ENCODE results near the gene PIGQ.

Gene PIGQ

DNA sequence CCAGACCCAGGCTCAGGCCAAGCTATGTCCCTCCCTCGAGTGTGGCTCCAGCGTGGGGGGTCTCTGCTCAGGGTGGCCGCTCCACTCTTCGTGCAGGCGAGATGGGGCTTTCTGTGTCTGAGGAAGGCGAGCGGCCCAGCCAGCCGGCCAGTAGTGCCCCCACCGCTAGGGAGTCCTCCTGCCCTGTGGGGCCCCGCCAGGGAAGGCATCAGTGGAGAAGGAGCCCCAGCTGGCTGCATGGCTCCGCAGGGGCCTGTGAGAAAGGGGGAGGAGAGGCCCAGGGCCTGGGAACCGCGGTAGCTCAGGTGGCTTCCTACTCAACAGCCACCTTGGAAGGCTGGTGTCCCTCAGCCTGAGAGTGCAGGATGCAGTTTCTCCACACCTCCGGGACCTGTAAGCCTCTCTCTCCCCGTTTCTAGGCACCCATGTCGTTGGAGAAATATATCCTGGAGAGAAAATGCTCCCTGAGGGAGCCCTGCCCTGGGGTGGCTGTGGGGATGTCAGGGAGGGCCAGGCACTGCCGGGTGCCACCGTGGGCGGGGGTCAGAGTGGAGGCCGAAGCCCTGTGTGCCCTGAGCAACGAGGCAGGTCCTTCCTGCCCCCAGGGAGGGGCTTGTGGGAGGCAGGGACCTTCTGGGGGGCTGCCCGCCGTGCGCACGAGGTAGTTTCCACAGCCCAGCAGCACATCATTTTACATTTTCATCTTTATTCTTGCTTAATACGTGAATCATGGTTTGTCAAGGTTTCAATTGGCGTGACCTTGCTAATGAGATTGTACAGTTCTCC lies 3.3 kb downstream of the PIGQ start:
- DNase-seq: no peak

DNA sequence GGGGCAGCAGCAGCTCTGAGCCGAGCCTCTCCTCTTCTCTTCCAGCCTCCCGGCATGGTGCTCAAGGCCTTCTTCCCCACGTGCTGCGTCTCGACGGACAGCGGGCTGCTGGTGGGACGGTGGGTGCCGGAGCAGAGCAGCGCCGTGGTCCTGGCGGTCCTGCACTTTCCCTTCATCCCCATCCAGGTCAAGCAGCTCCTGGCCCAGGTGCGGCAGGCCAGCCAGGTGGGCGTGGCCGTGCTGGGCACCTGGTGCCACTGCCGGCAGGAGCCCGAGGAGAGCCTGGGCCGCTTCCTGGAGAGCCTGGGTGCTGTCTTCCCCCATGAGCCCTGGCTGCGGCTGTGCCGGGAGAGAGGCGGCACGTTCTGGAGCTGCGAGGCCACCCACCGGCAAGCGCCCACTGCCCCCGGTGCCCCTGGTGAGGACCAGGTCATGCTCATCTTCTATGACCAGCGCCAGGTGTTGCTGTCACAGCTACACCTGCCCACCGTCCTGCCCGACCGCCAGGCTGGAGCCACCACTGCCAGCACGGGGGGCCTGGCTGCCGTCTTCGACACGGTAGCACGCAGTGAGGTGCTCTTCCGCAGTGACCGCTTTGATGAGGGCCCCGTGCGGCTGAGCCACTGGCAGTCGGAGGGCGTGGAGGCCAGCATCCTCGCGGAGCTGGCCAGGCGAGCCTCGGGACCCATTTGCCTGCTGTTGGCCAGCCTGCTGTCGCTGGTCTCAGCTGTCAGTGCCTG lies 4.4 kb downstream of the PIGQ start:
- DNase-seq: no peak

DNA sequence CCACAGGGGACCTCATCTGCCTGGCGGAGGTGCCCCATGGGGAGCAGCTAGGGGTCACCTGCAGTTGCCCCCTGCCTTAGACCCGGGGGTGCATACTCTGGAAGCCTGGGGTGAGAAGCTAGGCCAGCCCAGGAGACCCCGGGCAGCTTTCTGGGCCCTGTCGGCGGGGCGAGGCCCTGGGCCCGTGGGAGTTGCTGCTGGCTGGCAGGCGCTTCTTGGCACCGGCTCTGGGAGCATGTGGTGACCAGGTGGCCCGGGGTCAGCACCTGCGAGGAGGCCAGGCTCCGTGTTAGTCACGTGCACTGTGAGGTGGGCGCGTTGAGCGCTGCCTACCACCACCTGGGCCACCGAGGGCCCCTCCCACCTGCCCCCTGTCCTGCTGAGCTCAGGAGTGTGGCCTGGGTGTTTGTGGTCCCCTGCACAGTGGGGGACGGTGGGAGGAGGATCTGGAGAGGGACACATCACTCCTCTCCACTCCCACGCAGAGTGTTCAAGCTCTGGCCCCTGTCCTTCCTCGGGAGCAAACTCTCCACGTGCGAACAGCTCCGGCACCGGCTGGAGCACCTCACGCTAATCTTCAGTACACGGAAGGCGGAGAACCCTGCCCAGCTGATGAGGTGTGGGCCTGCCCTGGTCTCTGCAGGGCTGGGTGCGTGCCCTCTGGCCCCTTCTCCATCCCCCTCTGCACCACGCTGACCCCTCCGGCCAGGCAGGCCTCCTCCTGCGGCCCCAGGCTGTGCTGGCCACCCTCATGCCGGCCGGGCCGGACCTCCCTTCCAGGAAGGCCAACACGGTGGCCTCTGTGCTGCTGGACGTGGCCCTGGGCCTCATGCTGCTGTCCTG lies 5.8 kb downstream of the PIGQ start:
- DNase-seq: no peak

DNA sequence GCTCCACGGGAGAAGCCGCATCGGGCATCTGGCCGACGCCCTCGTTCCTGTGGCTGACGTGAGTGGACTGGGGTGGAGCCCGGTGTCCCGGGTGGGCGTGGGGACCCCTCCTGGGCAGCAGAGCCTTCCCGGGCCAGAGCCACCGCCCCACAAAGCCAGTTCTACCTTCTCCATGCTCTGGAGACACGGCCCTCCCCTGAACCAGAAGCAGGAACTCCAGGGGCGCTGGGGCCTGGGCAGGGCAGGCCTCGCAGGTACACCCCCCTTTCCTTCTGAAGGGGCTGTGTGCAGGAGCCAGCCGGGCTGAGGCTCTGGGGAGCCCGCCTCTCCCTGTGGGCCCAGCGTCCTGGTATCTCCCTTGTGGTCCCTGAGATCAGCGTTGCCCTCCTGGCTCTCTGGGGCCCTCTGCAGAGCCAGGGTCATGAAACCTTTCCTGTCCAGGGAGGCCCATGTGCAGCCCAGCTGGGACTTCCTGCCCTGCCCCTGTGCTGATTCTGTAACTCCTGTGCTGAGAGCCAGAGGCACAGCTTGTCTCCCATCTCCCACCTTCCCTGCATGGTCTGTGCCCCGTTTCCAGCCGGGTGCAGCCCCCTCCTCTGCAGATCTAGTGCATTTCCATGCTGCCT lies 6.5 kb downstream of the PIGQ start:
- DNase-seq: no peak

DNA sequence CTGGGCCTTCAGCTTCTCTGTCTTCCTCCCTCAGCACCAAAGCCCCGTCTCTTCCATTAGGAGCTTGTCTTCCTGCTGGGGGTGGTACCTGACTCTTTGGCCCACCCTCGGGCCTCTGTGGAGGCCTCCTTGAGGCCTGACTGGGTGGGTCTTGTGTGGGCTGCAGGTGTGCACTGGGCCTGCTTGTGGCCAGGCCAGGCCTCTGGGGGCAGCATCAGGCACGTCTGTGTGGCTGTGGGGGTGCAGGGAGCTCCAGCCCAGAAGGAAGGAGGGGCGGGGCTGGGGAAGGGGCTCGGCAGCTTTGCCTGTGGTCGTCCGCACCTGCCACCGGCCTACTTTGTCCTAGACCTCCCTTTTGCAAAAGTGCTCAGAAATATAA lies 7.0 kb downstream of the PIGQ start:
- DNase-seq: no peak

DNA sequence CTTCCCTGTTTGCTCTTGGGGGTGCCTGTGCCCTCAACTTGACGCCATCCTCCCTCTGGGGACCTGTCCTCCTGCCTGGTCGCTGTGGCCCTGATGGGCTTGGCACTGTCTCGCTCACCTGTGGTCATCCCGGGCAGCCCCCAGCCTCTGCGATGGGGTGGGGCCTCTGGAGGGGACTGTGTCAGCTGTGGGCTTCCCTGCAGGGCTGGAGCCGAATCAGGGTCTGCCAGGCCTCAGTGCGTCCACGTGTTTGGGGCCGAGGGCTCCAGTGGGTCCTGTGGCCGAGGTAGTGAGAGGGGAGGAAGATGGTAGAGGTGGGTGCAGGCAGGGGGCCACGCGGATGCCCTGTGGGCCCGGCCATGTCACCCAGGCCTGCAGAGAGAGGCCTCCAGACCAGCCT lies 8.0 kb downstream of the PIGQ start:
- DNase-seq: no peak

DNA sequence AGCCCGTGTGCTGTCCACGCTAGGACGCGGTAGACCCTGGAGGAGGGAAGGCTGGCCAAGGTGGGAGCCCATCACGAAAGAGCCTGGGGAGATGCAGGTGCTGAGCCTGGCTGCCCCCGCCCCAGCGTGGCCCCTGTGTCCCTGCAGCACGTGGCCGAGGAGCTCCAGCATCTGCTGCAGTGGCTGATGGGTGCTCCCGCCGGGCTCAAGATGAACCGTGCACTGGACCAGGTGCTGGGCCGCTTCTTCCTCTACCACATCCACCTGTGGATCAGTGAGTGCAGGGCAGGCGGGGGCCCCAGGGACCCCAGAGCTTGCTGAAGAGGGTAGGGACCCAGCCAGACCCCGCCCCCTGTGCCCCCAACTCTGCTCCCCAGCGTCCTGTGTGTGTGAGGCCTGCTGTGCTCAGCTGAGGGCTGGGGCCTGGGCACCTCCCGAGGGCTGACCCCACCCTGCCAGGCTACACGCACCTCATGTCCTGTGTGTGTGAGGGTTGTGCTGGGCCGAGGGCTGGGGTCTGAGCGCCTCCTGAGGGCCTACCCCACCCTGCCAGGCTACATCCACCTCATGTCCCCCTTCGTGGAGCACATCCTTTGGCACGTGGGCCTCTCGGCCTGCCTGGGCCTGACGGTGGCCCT lies 8.6 kb downstream of the PIGQ start:
- DNase-seq: no peak

DNA sequence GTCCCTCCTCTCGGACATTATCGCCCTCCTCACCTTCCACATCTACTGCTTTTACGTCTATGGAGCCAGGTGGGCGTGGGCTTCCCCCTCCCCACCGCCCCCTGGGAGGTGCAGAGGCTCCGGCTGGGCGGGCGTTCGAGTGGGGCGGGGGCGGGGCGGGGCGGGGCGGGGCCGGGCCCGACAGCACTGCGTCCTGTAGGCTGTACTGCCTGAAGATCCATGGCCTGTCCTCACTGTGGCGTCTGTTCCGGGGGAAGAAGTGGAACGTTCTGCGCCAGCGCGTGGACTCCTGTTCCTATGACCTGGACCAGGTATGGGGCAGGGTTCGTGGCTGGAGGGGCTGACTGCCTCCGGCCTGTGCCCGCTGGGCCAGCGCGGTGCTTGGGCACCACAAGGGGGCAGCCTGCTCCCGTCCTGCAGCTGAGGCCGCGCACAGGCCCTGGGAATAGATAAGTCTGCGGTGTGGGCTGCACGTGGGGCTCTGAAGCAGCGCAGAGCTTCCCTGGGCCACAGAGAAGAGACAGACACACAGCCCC lies 9.2 kb downstream of the PIGQ start:
- peak; percentile 89 for DNase-seq

DNA sequence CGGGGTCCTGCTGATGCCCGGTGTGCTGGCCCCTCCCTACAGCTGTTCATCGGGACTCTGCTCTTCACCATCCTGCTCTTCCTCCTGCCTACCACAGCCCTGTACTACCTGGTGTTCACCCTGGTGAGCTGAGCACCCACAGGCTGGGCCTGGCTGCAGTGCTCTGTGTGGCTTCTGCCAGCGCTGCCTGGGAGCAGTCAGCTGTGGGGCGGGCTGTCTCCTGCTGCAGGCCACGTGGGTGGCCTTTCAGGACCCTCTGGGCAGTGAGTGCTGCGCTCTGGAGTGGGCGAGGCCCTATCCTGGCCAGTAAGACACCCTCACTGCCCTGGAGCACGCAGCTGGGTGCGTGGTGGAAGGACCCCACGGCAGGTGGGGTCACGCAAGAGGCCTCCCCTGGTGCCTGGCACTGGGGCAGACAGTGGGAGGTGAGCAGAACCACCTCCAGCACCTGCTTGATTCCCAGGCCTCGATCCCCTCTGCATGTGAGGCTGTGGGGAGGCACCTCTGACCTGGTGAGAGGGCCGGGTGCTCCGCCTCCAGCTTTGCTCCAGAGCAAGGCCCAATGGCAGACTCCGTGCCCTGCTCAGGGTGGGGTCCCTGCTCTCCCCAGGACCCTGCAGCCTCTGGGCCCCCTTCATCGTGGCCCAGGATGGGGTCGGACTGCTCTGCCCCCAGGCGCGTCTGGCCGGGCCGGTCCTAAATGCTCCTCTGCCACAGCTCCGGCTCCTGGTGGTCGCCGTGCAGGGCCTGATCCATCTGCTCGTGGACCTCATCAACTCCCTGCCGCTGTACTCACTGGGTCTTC lies 10.6 kb downstream of the PIGQ start:
- no peak for DNase-seq

DNA sequence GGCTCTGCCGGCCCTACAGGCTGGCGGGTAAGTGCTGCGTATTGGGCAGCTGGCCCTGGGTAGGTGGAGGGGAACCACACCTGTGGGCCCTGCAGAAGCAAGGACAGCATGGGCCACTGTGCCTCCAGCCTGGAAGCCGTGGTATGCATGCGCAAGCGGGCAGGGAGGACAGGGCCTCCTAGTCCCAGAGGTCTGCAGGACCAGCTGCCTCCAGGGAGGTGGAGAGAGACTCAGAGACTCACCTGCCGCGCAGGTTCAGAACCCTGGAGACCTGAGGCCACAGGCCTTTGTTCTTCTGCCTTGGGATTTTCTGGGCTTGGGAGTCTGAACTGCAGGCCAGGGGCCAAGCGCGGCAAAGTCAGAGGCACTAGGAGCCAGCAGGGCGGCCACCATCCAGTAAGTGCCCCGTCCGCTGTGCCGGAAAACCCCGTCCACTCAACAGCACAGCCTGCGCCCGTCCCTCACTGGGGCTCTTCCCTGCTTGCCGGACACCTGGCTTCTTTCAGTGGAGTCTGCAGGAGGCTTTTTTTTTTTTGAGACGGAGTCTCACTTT lies 11.3 kb downstream of the PIGQ start:
- DNase-seq: no peak

DNA sequence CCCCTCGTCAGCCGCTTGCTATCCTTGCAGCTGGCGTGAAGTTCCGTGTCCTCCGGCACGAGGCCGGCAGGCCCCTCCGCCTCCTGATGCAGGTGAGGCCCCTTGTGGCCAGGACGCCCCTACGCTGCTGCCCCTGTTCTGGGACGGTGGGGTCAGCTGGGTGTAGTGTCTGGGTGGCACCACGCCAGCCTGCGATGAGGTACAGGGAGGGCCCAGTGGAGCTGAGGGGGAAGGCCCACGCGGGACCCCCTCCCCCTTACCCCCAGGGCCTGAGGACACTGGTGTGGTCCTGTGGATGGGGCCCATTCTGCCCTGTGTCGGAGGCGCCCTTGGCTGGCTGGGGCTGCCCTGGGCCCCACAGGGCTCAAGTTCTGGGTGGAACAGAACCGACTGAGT lies 12.4 kb downstream of the PIGQ start:
- no peak for DNase-seq

DNA sequence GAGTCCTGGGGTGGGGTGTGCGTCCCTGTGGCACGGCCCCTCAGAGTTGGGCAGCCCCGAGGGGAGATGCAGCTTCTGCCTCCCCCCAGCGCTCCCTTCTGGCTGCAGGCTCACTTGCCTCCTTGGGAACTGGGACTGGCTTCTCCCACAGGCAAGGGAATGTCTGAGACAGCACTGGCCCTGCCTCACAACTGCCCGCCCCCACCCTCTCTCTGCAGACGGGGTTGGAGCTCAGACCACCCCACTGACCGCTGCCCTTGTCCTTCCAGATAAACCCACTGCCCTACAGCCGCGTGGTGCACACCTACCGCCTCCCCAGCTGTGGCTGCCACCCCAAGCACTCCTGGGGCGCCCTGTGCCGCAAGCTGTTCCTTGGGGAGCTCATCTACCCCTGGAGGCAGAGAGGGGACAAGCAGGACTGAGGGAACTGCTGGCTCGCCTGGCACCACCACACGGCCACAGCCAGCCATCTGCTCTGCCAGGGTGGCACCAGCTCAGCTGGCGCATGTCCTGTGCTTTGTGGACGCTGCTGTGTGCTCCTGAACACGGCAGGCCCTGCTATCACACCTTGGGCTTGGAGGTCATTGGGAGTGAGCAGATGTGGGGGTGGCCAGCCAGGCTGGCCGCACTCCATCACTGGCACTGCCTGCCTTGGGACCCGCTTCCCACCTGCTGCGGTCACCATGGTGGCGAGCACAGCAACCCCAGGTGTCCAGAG lies 13.0 kb downstream of the PIGQ start:
- DNase-seq: no peak

DNA sequence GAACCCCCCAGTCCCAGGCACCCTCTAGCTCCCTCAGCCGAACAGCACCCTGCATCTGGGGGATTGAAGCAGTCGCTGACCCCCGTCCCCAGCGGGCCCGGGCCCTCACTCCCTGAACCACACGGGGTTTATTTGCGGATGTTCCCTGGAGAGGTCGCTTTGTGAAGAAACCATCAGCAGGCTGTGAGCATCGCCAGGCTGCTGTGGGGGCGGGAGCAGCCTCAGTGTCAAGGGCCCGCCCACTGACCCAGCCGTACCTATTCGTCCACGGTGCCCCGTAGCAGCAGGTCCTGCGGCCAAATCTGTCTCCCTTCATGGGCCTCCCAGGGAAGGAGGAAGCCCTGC lies 13.7 kb downstream of the PIGQ start:
- no peak for DNase-seq

DNA sequence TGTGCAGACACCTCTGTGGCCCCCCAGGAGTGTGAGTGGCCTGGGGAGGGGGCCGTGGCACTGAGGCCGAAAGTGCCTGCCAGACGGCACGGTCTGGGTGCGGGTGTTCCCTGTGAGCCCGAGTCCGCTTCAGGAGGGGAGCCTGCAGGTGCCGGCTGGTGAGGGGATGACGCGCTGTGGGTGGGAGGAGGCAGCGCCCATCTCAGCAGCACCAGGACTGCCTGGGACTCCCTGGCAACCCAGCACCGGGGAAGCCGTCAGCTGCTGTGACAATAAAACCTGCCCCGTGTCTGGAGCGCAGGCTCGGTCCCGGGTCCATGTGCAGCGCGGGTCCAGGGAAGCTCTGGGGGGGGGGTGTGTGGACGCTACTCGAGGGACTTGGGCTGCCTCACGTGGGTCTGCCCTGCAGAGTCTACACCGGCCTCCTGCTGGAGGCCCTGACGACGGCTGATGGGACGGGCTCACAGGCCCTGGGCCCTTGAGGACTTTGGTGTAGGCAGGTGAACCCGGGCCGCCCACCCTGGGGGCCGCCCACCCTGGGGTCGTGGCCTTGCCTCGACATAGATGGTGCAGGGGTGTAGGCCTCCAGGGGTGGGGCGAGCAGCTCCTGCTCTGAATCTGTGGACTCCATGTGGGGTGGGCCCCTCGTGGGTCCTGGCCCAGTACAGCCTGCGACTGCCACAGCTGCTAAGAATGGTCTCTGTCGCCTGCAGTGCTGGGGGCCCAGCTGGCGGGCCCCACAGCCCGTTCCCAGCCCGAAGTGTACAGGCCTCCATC lies 14.2 kb downstream of the PIGQ start:
- no peak for DNase-seq

DNA sequence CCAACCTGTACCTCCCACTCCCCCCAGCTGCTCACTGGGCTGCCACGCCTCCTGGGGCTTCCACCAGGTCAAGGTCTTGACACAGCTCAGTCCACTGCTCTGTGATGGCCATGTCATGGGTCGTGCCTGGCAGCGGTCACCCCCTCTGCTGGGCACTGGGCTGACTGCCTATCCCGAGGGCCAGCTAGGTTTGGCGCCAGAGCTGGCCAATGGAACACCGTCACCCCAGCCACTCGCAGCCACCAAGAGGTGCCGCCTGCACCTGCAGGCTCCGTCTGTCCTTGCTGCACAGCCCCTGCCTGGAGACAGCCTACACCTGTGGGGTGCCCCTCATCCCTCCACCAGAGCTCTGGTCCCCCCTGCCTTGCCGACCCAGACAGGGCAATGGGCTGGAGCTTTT lies 15.6 kb downstream of the PIGQ start:
- no peak for DNase-seq

DNA sequence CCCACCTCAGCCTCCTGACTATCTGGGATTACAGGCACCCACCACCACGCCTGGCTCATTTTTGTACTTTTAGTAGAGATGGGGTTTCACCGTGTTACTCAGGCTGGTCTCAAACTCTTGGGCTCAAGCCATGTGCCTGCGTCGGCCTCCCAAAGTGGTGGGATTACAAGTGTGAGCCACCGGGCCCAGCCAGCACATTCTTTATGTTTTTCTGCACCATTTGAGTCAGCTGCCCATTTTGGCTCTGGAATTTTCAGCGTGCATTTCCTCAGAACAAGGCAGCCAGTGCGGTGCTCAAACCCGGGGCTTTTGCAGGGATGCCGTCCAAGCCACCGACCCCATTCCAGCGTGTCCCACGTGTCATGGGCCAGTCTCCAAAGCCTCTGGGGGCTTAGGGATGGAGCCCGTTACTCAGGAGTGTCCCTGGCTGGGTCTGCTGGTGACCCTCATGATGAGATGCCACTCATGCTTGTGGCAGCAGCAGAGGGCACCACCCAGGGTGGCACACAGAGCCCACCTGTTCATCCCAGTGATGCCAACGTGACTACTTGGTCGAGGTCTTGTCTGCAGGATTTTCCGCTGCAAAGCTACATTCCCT lies 16.4 kb downstream of the PIGQ start:
- DNase-seq: no peak

DNA sequence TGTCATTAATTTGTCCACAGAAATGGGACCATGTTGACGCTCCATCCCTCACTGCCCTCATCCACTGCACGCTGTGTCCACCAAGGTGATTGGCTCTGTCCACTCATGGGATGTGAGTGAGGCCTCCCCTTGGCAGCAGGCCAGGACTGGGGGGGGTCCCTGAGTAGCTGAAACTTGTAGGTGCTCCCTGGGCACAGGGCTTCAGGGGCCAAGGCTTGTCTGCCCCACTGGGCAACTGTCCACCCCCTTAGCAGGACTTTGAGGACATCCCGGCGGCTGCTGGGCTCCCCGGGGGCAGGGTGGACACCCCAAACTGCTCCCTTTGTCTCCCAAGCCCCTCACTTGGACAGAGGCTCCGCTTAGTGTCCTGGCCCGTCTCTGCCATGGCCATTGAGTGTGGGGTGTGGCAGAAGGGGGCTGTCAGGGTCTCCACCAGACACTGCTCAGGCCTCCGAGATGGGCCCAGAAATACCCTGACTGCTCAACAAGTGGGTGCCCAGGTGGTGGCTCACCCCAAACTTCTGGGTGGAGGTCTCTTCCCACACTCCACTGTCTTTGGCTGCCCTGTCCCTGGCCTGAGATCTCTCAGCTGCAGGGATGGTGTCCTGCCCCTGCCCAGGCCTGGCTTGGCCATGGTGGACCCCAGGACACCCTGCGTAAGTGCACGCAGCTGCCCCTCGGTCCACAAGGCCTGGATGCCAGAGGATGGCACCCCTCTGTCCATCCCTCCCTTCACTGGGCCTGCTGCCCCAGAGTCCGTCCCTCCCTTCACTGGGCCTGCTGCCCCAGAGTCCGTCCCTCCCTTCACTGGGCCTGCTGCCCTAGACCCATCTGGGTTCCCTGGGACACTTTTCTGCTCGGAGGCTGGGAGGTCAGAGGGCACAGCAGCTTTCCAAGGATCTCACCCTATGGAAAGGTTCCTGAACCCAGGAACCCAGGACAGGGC lies 17.1 kb downstream of the PIGQ start:
- DNase-seq: no peak

DNA sequence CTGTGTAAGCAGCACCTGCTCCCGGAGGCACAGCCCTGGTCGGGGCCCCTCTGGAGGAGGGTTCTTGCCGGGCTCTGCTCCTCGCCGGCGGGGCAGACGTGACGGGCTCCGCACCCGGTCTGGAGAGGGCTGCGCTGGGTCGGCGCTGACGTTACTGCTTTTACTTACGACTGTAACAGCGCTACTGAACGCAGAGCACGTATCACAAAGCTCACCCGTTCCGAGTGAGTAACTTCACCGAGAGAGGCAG lies 18.8 kb downstream of the PIGQ start:
- DNase-seq: peak; percentile 75
